H1 (cell line): Measurements from ENCODE around the gene GPATCH2. TPM values are rescaled to one million over a fixed set of nuclear protein-coding genes. Genes with fewer than 3 reads are reported as not detected.

Experiments
- CTCF ChIA-PET: fragments of 300-600 bp; sonication (Branson Sonifier 250); formaldehyde crosslinking; loops from one replicate; lab custom pipeline; 2021; ENCODE audit not compliant: partially characterized antibody; lab: Charles Lee
- POLR2A ChIA-PET: fragments of 300-600 bp; sonication (Branson Sonifier 250); formaldehyde crosslinking; loops from one replicate; lab custom pipeline; 2021; ENCODE audit warnings: inconsistent platforms; ENCODE audit not compliant: partially characterized antibody; lab: Charles Lee
- DNase-seq, 2 experiments: peaks; one replicate each; pipeline versions ENCODE4 v3.0.0 to v3.0.0-alpha.2; 2010 to 2022; ENCODE audit warnings: low spot score in 2 of 2, low read depth in 1 of 2, mixed read lengths in 1 of 2
- FAIRE-seq: peaks from 2 replicates; lab custom pipeline; 2011; peaks lifted over from hg19 to GRCh38; lab: Jason Lieb, UNC
- H2AFZ ChIP-seq: 2 replicates; pipeline ENCODE4 v1.8.1; 2012; ENCODE audit warnings: low read length, inconsistent platforms
- H2AK5ac ChIP-seq: 2 replicates; pipeline ENCODE4 v1.6.1; 2013; ENCODE audit warnings: low read depth, low read length
- H2BK120ac ChIP-seq: replicated peaks from 2 replicates; pipeline ENCODE3; 2013; ENCODE audit warnings: low read depth, low read length, inconsistent platforms
- H2BK12ac ChIP-seq: 2 replicates; pipeline ENCODE4 v1.6.1; 2013; ENCODE audit warnings: low read depth, low read length
- H2BK15ac ChIP-seq: 2 replicates; pipeline ENCODE4 v1.6.1; 2013; ENCODE audit warnings: low read length
- H2BK20ac ChIP-seq: 2 replicates; pipeline ENCODE4 v1.6.1; 2013; ENCODE audit warnings: low read length
- H2BK5ac ChIP-seq: 2 replicates; pipeline ENCODE4 v1.6.1; 2013; ENCODE audit warnings: low read depth, low read length
- H3K14ac ChIP-seq: 2 replicates; pipeline ENCODE4 v1.6.1; 2013; ENCODE audit warnings: inconsistent platforms; ENCODE audit not compliant: insufficient read length
- H3K18ac ChIP-seq: 2 replicates; pipeline ENCODE4 v1.6.1; 2013; ENCODE audit warnings: low read length; ENCODE audit errors: extremely low read depth
- H3K23ac ChIP-seq: 2 replicates; pipeline ENCODE4 v1.6.1; 2013; ENCODE audit warnings: inconsistent platforms; ENCODE audit not compliant: insufficient read length
- H3K23me2 ChIP-seq: 2 replicates; pipeline ENCODE4 v1.6.1; 2013; ENCODE audit warnings: low read depth, low read length
- H3K27ac ChIP-seq: 2 replicates; pipeline ENCODE4 v1.6.1; 2011; ENCODE audit warnings: low read depth, low read length, inconsistent platforms
- H3K27me3 ChIP-seq, 4 experiments: replicated peaks in 1 of 4; 1 replicate in 1 of 4; 2 replicates in 3 of 4; pipeline versions ENCODE4 v1.6.1 to v1.8.1; 2011 to 2013; ENCODE audit warnings: low read length in 3 of 4, mild to moderate bottlenecking in 3 of 4, inconsistent platforms in 2 of 4, mixed read lengths in 2 of 4, moderate library complexity in 1 of 4; ENCODE audit not compliant: control insufficient read depth in 3 of 4, insufficient read depth in 3 of 4; ENCODE audit errors: extremely low read depth in 1 of 4
- H3K36me3 ChIP-seq, 4 experiments: 2 replicates each; pipeline versions ENCODE4 v1.6.1 to v1.8.1; 2011 to 2013; ENCODE audit warnings: mild to moderate bottlenecking in 4 of 4, low read length in 3 of 4, moderate library complexity in 2 of 4, control low read depth in 1 of 4, inconsistent platforms in 1 of 4; ENCODE audit not compliant: insufficient read depth in 4 of 4, control insufficient read depth in 2 of 4
- H3K4ac ChIP-seq: replicated peaks from 2 replicates; pipeline ENCODE3; 2013; ENCODE audit warnings: low read length, low read depth, mixed read lengths, inconsistent platforms; ENCODE audit not compliant: insufficient read length
- H3K4me1 ChIP-seq, 4 experiments: replicated peaks in 1 of 4; 1 replicate in 1 of 4; 2 replicates in 3 of 4; pipeline versions ENCODE4 v1.6.1 to v1.8.1; 2011 to 2013; ENCODE audit warnings: low read length in 3 of 4, inconsistent platforms in 2 of 4, mixed read lengths in 1 of 4; ENCODE audit not compliant: insufficient read depth in 4 of 4, control insufficient read depth in 3 of 4
- H3K4me2 ChIP-seq, 2 experiments: 2 replicates each; pipeline versions ENCODE4 v1.6.1 to v1.8.1; 2011 to 2013; ENCODE audit warnings: low read depth in 2 of 2, low read length in 2 of 2, control low read depth in 1 of 2, inconsistent platforms in 1 of 2, mild to moderate bottlenecking in 1 of 2; ENCODE audit not compliant: insufficient read depth in 1 of 2
- H3K4me3 ChIP-seq, 4 experiments: fragments of 200-600, 300-600 bp in 1 of 4; sonication (generic), shearing (Covaris generic), sonication (Bioruptor Twin) in 1 of 4; 2 replicates each; pipeline versions ENCODE4 v1.5.1 to v1.8.1; 2011 to 2016; ENCODE audit warnings: low read length in 4 of 4, low read depth in 3 of 4, control low read depth in 2 of 4, inconsistent platforms in 2 of 4, mild to moderate bottlenecking in 2 of 4, mixed read lengths in 1 of 4, moderate library complexity in 1 of 4; ENCODE audit not compliant: insufficient read depth in 2 of 4; ENCODE audit errors: extremely low read depth in 1 of 4
- H3K56ac ChIP-seq: replicated peaks from 2 replicates; pipeline ENCODE3; 2013; ENCODE audit warnings: low read depth, mild to moderate bottlenecking, mixed read lengths, low read length, inconsistent platforms; ENCODE audit not compliant: insufficient read length
- H3K79me1 ChIP-seq: 2 replicates; pipeline ENCODE4 v1.6.1; 2013; ENCODE audit warnings: low read depth, low read length, control low read depth
- H3K79me2 ChIP-seq, 2 experiments: 2 replicates each; pipeline versions ENCODE4 v1.6.1 to v1.8.1; 2012 to 2013; ENCODE audit warnings: low read length in 2 of 2, mild to moderate bottlenecking in 2 of 2, inconsistent platforms in 1 of 2; ENCODE audit not compliant: insufficient read depth in 2 of 2, control insufficient read depth in 1 of 2
- H3K9ac ChIP-seq, 4 experiments: replicated peaks in 1 of 4; 1 replicate in 1 of 4; 2 replicates in 3 of 4; pipeline versions ENCODE4 v1.6.1 to v1.8.1; 2011 to 2013; ENCODE audit warnings: low read depth in 3 of 4, low read length in 3 of 4, control low read depth in 2 of 4, mild to moderate bottlenecking in 2 of 4, moderate library complexity in 2 of 4, inconsistent platforms in 1 of 4; ENCODE audit errors: extremely low read depth in 1 of 4
- H3K9me3 ChIP-seq, 2 experiments: 2 replicates each; pipeline versions ENCODE4 v1.6.1 to v1.8.1; 2012 to 2013; ENCODE audit warnings: mild to moderate bottlenecking in 2 of 2, moderate library complexity in 2 of 2, control low read depth in 1 of 2, inconsistent platforms in 1 of 2, low read depth in 1 of 2, low read length in 1 of 2, mixed read lengths in 1 of 2; ENCODE audit not compliant: insufficient read depth in 2 of 2
- H4K20me1 ChIP-seq, 2 experiments: replicated peaks in 1 of 2; 2 replicates each; pipeline versions ENCODE3 to v1.8.1; 2011 to 2013; ENCODE audit warnings: inconsistent platforms in 2 of 2, low read length in 2 of 2, mild to moderate bottlenecking in 1 of 2; ENCODE audit not compliant: insufficient read depth in 2 of 2, control insufficient read depth in 1 of 2
- H4K5ac ChIP-seq: 2 replicates; pipeline ENCODE4 v1.6.1; 2013; ENCODE audit warnings: low read length, low read depth, mixed read lengths, inconsistent platforms; ENCODE audit not compliant: insufficient read length
- H4K8ac ChIP-seq: 2 replicates; pipeline ENCODE4 v1.8.0; 2013; ENCODE audit warnings: mild to moderate bottlenecking, moderate library complexity, low read length, inconsistent platforms; ENCODE audit not compliant: insufficient read depth; ENCODE audit errors: extremely low read depth
- H4K91ac ChIP-seq: replicated peaks from 2 replicates; pipeline ENCODE3; 2013; ENCODE audit warnings: low read length, mixed read lengths, inconsistent platforms; ENCODE audit not compliant: insufficient read length
- BCL11A ChIP-seq, 2 experiments: IDR thresholded peaks; one replicate each; pipeline ENCODE4 v1.6.1; 2011; ENCODE audit warnings: low read depth in 2 of 2, low read length in 2 of 2, mild to moderate bottlenecking in 2 of 2
- CEBPB ChIP-seq: IDR thresholded peaks from 2 replicates; pipeline ENCODE4 v1.6.1; 2012; ENCODE audit warnings: low read depth, low read length
- JUND ChIP-seq: IDR thresholded peaks from 2 replicates; pipeline ENCODE4 v1.6.1; 2011; ENCODE audit warnings: mild to moderate bottlenecking, improper control_type of control experiment, low read length
- NANOG ChIP-seq: IDR thresholded peaks from 2 replicates; pipeline ENCODE4 v1.6.1; 2011; ENCODE audit warnings: low read length, low read depth, mild to moderate bottlenecking, inconsistent platforms; ENCODE audit not compliant: insufficient read depth, poor library complexity, severe bottlenecking
- POLR2A ChIP-seq, 2 experiments: IDR thresholded peaks; 1 replicate in 1 of 2; 2 replicates in 1 of 2; pipeline ENCODE4 v1.6.1; 2011; ENCODE audit warnings: low read depth in 2 of 2, low read length in 2 of 2, mild to moderate bottlenecking in 2 of 2; ENCODE audit errors: control extremely low read depth in 1 of 2
- POU5F1 ChIP-seq: IDR thresholded peaks from 2 replicates; pipeline ENCODE4 v1.6.1; 2011; ENCODE audit warnings: low read depth, mild to moderate bottlenecking, low read length, moderate library complexity
- RAD21 ChIP-seq, 2 experiments: IDR thresholded peaks in 1 of 2; conservative IDR thresholded peaks in 1 of 2; 2 replicates each; pipeline ENCODE4 v1.6.1; 2011; ENCODE audit warnings: low read depth in 2 of 2, low read length in 2 of 2, improper control_type of control experiment in 1 of 2, inconsistent platforms in 1 of 2, mild to moderate bottlenecking in 1 of 2, moderate library complexity in 1 of 2
- RFX5 ChIP-seq: IDR thresholded peaks from 2 replicates; pipeline ENCODE4 v1.6.1; 2011; ENCODE audit warnings: low read depth, low read length, improper control_type of control experiment, borderline replicate concordance
- SIN3A ChIP-seq, 2 experiments: IDR thresholded peaks in 1 of 2; conservative IDR thresholded peaks in 1 of 2; 2 replicates each; pipeline ENCODE4 v1.6.1; 2011 to 2012; ENCODE audit warnings: low read length in 2 of 2, improper control_type of control experiment in 1 of 2, low read depth in 1 of 2, mild to moderate bottlenecking in 1 of 2
- SIX5 ChIP-seq: IDR thresholded peaks from 2 replicates; pipeline ENCODE4 v1.6.1; 2011; ENCODE audit warnings: mild to moderate bottlenecking, low read depth, low read length
- SP4 ChIP-seq: IDR thresholded peaks from 2 replicates; pipeline ENCODE4 v1.6.1; 2012; ENCODE audit warnings: low read length, inconsistent platforms
- TEAD4 ChIP-seq: IDR thresholded peaks from 2 replicates; pipeline ENCODE4 v1.6.1; 2012; ENCODE audit warnings: low read depth, low read length, inconsistent platforms, mixed read lengths
- ZNF274 ChIP-seq: IDR thresholded peaks from 2 replicates; pipeline ENCODE4 v1.7.0; 2012; ENCODE audit warnings: low read length, borderline replicate concordance; ENCODE audit errors: extremely low read depth
- whole genome bisulfite sequencing, 2 experiments: shearing (Covaris generic) in 1 of 2; methylation state at CpG; one replicate each; pipeline versions ENCODE4 v1.1.6 to v1.1.7; 2013 to 2015; ENCODE audit warnings: low lambda C conversion rate in 2 of 2, mixed read lengths in 2 of 2, inconsistent platforms in 1 of 2, low coverage in 1 of 2, missing lambda C conversion rate in 1 of 2; ENCODE audit not compliant: insufficient replicate concordance in 2 of 2, insufficient coverage in 1 of 2, insufficient read length in 1 of 2; ENCODE audit errors: extremely low coverage in 1 of 2, missing lambda C conversion rate in 1 of 2; 5-methylcytosine and 5-hydroxymethylcytosine counted together
- polyA plus RNA-seq, 7 experiments: library from polyadenylated mRNA; depleted of rRNA in 3 of 7; stranded (reverse) in 5 of 7; unstranded in 2 of 7; fragments of >200 nt in 5 of 7; fragments of 200-250 nt in 2 of 7; gene quantifications; 1 replicate in 5 of 7; 2 replicates in 1 of 7; 4 replicates in 1 of 7; pipeline versions ENCODE4 v1.2.1 to v1.2.3, GENCODE V29; 2011 to 2013; ENCODE audit warnings: missing spikeins in 2 of 7, mixed read lengths in 2 of 7
- total RNA-seq: library from RNA; stranded (reverse); fragmentation: NEBNext Ultra II Directional; extraction: Animal tissue kit (Norgen Biotek cat#: 25700); gene quantifications from 2 replicates; pipeline ENCODE4 v1.2.1, GENCODE V29; 2021
- TF ChIP-seq, protein P1 (sequence below): IDR thresholded peaks from 2 replicates; pipeline ENCODE4 v1.6.1; 2012; ENCODE audit warnings: low read length, inconsistent platforms

The GPATCH2 gene
- total and polyA plus RNA-seq, 2 of the 8 experiments (the other 6 are each of a cell fraction or from before 2014, with no cell fraction given): 3.9 to 13.1 TPM

DNA sequence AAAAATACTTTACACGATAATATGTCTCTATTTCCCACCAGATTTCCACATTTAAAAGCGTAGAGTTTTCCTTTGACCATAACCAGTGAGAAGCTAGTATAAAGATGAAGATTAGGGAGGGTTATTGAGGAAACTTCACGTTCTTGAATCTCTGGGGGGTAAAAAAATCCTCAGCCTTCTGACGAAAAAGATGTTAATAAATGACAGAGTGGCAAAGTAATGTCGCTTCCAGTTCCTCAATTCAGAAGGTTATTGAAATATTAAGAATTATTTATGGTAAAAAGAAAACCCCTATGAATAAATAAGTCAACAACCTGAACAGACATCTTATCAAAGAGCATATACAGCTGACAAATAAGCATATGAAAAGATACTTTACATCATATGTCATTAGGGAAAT is 241.0 kb downstream of the GPATCH2 start:
- H3K18ac ChIP-seq: no peak overlapping the region
- H3K27me3 ChIP-seq: peaks cover 0 to 2% (median 0%) of the 10 kb centered on the region in 4 experiments; a peak in 2 of 7 replicates
- H3K4me2 ChIP-seq: no peak overlapping the region
- no peak overlapping the region for H4K91ac ChIP-seq
- no peak overlapping the region for H3K4me3 ChIP-seq
- POLR2A ChIA-PET: no interaction called here
- no peak overlapping the region for H2BK120ac ChIP-seq
- no peak overlapping the region for H3K4ac ChIP-seq
- no peak overlapping the region for H3K9ac ChIP-seq
- H3K36me3 ChIP-seq: no peaks in the 10 kb centered on the region
- H4K8ac ChIP-seq: no peak overlapping the region
- no peak overlapping the region for H2BK20ac ChIP-seq
- no peaks in the 10 kb centered on the region for H4K20me1 ChIP-seq
- H3K23me2 ChIP-seq: no peaks in the 10 kb centered on the region; the same call in 1 of the 2 replicates
- DNase-seq (no peak), FAIRE-seq (no peak)
- no peak overlapping the region for H2BK5ac ChIP-seq
- no peak overlapping the region for H2AK5ac ChIP-seq
- H3K4me1 ChIP-seq: no peaks in the 10 kb centered on the region
- CTCF ChIA-PET: no interaction called here
- H3K27ac ChIP-seq: no peak overlapping the region
- no peak overlapping the region for H4K5ac ChIP-seq
- WGBS, 2 experiments: 90% methylated on average over 5 of the region's 5 CpGs; no CpG with 5 or more reads in 1 of the 2 experiments
- H3K79me2 ChIP-seq: no peaks in the 10 kb centered on the region
- H3K14ac ChIP-seq: no peak overlapping the region
- H3K9me3 ChIP-seq: no peaks in the 10 kb centered on the region
- no peak overlapping the region for H2BK12ac ChIP-seq
- no peak overlapping the region for H2AFZ ChIP-seq
- H3K23ac ChIP-seq: no peak overlapping the region
- H3K79me1 ChIP-seq: no peaks in the 10 kb centered on the region
- no peak overlapping the region for H2BK15ac ChIP-seq
- H3K56ac ChIP-seq: no peak overlapping the region
- TF ChIP-seq SIN3A (conservative IDR thresholded peaks at IDR 0.05 in 1 of 2, IDR thresholded peaks at IDR 0.05 in 1 of 2; ENCODE audit: low read depth in 1 of 2, low read length in 2 of 2): no peak
- TF ChIP-seq JUND: no peak
- no peak for TF ChIP-seq TEAD4
- TF ChIP-seq RAD21 (IDR thresholded peaks at IDR 0.05 in 1 of 2, conservative IDR thresholded peaks at IDR 0.05 in 1 of 2; ENCODE audit: low read depth in 2 of 2, low read length in 2 of 2): no peak
- no peak for TF ChIP-seq NANOG
- no peak for TF ChIP-seq BCL11A (IDR thresholded peaks at IDR 0.05; ENCODE audit: low read depth in 2 of 2, low read length in 2 of 2)
- no peak for TF ChIP-seq POU5F1
- no peak for TF ChIP-seq ZNF274
- TF ChIP-seq, protein P1, sequence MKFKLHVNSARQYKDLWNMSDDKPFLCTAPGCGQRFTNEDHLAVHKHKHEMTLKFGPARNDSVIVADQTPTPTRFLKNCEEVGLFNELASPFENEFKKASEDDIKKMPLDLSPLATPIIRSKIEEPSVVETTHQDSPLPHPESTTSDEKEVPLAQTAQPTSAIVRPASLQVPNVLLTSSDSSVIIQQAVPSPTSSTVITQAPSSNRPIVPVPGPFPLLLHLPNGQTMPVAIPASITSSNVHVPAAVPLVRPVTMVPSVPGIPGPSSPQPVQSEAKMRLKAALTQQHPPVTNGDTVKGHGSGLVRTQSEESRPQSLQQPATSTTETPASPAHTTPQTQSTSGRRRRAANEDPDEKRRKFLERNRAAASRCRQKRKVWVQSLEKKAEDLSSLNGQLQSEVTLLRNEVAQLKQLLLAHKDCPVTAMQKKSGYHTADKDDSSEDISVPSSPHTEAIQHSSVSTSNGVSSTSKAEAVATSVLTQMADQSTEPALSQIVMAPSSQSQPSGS: no peak
- no peak for TF ChIP-seq CEBPB
- TF ChIP-seq SIX5: no peak
- TF ChIP-seq SP4: no peak
- no peak for TF ChIP-seq POLR2A (IDR thresholded peaks at IDR 0.05; ENCODE audit: control extremely low read depth in 1 of 2, low read depth in 2 of 2, low read length in 2 of 2)
- TF ChIP-seq RFX5: no peak
